ENCODE results near the gene CDK11B.
"Not testable (repeated sequence)": the region's sequence is repeated elsewhere in the genome, so short reads cannot be mapped to it uniquely, and the experiment has no call there.

CDK11B gene

GRCh38 chr1:1662392-1662791 lies 3.6 kb upstream of the CDK11B start:
- DNase-seq (ENCODE audit: low spot score), result not testable (repeated sequence)

GRCh38 chr1:1648265-1648664 lies 10.5 kb downstream of the CDK11B start:
- DNase-seq (ENCODE audit: low spot score), result not testable (repeated sequence)

DNA sequence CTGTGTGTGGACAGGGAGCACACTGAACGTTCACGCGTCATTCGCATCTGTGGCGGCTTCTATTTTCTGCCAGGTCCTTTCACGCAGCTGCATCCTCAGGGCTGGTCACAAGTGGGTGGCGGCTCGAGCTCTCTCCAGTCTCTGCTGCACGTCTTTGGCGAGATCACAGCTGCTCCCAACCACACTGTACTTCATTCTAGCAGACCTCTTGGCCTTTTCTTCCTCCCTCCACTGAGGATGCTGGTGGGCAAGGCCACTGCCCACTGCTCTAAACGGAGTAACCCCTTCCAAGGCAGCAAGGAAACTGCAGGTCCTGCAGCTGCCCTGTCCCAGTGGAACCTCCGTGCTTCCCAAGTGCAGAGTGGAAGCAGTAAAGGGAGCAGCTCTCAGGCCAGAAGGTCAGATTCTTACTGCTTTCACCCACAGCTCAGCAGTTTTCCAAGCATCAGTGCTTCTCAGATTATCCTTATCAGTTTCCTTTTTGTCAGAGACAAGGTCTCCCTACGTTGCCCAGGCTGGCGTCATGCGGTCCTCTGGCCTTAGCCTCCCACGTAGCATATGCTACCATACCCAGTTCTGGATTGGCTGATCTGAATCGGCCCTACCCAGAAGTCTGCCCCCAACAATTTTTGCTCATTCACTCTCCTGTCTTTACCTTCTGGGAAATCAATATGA lies 11.1 kb downstream of the CDK11B start:
- DNase-seq (ENCODE audit: low spot score), result not testable (repeated sequence)

- DNase-seq (ENCODE audit: low spot score), result not testable (repeated sequence)
These were observed 12.5 kb downstream of the CDK11B start for GRCh38 chr1:1646326-1646725.

DNA sequence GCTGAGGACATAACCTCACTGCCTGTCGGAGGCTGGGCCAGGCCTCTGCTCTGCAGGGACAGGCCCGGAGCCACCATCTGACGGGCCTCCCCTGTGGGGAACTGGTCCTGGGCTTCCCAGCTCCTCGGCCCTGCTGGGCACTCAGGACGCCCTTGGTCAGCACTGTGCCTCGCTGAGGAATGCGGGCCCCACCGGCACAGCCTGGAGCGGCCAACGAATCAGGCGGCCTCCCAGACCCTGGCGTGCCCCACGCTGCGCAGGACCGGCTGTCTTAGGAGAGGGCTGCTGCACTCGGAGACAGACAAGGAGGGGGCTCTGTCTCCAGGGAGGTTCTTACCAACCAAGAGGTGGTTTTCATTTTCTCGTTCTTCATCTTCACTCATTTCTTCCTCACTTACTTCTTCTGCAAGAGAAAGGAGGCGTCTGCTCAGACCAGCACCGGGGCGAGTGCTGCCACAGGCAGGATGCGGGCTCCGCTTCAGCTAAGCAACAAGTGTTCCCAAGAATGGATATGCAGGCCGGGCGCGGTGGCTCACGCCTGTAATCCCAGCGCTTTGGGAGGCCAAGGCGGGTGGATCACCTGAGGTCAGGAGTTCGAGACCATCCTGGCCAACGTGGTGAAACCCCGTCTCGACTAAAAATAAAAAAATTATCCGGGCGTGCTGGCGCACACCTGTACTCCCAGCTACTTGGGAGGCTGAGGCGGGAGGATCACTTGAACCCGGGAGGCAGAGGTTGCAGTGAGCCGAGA lies 17.9 kb downstream of the CDK11B start:
- not testable (repeated sequence) for DNase-seq (ENCODE audit: low spot score)

GRCh38 chr1:1640081-1640480 lies 18.7 kb downstream of the CDK11B start:
- DNase-seq (ENCODE audit: low spot score), result not testable (repeated sequence)

DNA sequence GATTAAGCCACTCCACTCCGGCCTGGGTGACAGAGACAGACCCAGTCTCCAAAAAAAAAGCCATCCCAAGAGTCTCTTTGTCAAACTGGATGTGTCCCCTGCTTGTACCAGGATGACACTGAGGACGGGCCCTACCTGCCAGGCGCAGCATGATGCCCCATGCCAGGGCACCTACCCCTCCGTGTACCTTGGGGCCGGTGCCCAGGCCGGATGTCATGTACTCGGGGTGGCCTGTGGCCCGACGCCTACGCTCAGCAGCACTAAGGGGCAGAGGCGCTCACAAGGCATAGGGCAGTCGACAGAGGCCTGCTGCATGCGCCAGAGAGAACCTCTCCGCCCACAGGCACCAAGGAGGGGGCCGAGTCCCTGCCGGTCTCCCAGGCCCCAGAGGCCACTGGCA lies 19.4 kb downstream of the CDK11B start:
- DNase-seq (ENCODE audit: low spot score), result not testable (repeated sequence)

DNA sequence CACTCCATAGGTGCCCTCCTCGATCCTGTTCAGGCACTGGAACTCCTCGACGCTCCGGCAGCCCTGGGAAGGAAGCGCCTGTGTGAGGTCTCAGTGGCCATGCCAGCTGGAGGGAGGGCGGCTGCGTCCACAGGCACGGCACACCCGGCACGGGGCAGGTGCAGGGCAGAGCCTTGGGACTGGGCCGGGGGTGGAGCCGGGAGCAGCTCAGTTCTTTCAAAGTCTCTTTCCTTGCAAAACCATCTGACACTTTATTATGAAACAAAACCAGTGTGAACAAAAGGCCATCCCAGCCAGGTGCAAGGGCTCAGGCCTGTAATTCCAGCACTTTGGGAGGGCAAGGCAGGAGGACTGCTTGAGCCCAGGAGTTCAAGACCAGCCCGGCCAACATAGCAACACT lies 20.3 kb downstream of the CDK11B start:
- DNase-seq (ENCODE audit: low spot score), result not testable (repeated sequence)

DNA sequence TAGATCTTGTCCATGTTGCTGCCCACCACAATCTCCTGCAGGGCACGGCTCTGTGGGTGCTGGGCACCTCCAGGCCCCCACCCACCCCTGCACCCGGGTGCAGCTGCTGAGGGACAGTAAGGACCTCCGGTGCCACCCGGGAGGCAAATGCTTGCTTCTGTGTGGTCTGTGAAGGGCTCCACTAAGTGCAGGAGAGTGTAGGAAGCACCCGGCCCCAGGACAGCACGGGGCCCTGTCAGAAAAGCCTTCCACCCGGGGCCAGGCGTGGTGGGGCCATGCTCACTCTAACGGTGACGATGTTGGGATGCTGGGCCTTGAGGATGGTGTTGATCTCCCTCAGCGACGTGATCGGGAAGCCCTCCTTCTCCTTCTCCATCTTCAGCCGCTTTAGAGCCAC lies 21.3 kb downstream of the CDK11B start:
- not testable (repeated sequence) for DNase-seq (ENCODE audit: low spot score)

DNA sequence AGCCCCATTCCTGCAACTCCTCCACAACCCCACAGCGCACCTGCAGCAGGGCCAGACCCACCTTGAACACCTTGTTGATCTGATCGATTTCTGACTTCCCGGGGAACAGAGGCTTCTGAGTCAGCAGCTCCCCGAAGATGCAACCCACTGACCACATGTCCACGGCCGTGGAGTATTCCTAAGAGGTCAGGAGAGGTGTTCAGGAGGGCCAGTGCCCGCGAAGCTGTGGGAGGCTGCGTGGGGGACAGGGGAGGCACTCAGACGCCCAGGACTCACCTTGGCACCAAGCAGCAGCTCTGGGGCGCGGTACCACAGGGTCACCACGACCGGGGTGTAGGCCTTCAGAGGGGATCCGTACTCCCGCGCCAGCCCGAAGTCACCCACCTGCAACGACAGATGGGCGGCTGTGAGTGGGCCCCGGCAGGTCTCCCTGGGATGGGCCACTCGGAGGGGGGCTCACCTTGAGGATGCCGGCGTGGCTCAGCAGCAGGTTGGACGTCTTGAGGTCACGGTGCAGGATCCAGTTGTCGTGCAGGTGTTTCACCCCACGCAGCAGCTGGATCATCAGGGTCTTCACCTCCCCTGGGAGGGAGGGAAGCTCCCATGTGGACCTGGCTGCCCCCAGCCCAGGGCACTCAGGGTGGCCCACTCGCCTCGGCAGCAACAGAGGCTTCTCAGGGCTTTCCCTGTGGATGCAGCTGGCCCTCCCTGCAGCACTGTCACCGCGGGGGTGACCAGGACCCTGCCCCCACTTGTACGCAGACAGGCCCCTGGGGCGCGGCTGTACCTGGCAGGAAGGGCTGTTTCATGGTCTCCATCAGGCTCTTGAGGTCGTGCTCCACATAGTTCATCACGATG lies 22.0 kb downstream of the CDK11B start:
- DNase-seq (ENCODE audit: low spot score), result not testable (repeated sequence)

GRCh38 chr1:1634613-1635012 lies 24.2 kb downstream of the CDK11B start:
- peak; percentile 42 for DNase-seq (ENCODE audit: low spot score)

DNA sequence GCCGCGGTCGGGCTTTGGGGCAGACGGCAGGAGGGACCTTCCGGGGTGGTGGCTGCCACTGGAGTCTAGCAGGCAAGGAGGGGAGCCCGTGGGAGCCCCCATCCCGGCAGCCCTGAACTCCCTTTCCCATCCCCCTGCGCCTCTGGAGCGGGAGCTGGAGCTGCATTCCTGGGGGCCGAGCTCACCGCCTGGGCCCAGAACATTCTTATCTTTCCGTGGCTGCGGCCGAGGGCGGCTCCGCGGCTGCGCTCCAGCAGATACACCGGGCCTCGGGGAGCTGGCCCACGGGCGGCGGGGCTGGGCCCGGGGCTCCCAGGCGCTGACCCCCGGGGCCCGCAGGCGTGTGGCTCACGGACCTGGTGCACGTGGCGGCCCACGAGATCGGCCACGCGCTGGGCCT lies 25.4 kb downstream of the CDK11B start:
- DNase-seq (ENCODE audit: low spot score), result not testable (repeated sequence)

- DNase-seq (ENCODE audit: low spot score), result peak; percentile 69
These were observed 26.9 kb downstream of the CDK11B start, which contains the start of gene MMP23B for GRCh38 chr1:1631782-1632420. Gene MMP23B, plus strand, starts transcription at chr1:1632173. Its CDS starts 46 bp downstream, at chr1:1632219.

DNA sequence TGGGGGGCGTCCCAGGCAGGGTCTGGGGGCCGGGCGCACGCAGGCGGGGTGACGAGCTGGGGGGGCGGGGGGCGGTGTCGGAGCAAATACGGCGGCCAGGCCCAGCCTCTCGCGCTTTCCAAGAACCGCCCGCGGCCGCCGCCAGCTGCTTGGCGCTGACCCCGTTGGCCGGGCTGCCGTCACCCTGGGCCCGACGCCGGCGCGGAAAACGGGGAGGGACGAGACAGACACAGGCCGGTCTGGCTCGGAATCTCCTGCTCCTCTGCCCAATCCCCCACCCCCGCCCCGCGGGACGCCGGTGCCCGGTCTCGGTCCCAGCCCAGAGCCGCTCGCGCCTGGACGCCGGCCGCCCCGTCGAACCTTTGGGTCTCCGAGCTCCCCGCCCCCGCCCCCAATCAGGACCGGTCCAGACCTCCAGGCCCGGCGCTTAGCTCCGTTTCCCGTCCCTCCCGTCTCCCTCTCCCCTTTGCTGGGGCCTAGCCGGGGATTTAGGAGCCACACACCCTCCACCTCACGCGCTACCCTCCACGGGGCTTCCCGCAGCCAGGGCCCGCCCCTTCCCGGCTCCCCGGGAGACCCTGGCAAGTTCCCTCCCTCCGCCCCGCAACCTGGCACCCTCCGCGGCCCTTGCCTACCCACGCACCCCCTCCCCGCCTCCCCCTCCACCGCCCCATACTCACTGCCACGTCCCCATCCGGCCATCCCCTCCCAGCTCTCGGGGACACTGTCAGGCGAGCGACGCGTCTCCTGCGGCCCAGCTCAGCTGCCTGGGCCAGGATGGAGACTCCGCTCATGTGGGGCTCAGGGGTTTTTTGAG lies 27.6 kb downstream of the CDK11B start:
- DNase-seq (ENCODE audit: low spot score), result peak; percentile 66

DNA sequence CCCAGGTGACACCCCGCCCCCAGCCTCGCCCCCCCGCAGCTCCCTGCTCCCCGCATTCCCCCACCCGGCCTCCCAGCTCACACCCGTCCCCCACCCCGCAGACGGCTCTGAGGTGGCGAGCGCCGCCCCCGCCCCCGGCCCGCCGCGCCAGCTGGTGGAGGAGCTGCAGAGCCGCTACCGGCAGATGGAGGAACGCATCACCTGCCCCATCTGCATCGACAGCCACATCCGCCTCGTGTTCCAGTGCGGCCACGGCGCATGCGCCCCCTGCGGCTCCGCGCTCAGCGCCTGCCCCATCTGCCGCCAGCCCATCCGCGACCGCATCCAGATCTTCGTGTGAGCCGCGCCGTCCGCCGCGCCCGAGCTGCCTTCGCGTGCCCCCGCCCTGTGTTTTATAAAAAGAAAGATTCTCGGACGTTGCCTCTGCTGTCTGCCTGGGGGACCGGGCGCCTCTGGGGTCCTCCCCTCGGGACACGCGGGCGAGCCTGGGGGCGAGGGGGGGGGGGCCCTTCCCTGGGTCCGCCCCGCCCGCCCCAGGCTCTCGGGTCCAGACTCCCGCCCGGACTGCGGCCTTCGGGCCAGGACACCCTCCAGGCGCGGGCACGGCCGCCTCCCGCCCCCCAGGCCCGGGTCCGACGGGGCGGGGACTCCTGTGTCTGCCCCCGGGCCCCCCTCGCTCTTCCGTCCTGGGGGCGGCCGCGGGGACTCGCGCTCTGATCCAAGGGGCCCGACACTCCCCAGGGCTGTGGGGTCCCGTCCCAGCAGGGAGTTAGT lies 28.4 kb downstream of the CDK11B start:
- DNase-seq (ENCODE audit: low spot score), result peak; percentile 85

GRCh38 chr1:1629430-1630190 lies 29.2 kb downstream of the CDK11B start:
- DNase-seq (ENCODE audit: low spot score), result peak; percentile 45

DNA sequence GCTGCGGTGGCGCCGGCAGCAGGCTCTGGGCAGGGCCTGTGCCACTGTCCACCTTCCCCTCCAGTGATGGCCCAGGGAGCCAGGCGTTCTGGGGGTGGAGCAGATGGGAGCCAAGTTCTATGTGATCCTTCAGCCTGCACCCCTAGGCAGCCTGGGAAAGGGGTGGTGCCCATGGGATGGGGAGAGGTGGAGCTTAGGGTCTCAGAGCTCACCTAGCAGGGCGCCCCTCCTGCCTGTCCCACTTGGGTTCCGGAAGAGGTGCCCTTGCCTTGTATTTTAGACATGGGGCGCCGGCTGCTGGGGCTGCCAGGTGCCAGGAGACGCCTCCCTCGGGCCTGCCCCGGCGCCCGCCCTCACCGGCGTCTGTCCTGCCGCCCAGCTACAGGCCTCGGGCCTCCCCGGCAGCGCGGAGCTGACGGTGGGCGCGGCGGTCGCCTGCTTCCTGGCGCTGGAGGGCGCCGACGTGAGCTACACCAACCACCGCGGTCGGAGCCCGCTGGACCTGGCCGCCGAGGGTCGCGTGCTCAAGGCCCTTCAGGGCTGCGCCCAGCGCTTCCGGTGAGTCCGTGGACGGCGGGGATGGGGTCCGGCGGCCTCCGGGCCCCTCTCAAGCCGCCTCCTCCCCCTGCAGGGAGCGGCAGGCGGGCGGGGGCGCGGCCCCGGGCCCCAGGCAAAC lies 29.9 kb downstream of the CDK11B start:
- peak; percentile 62 for DNase-seq (ENCODE audit: low spot score)

- peak; percentile 50 for DNase-seq (ENCODE audit: low spot score)
These were observed 30.7 kb downstream of the CDK11B start for GRCh38 chr1:1627829-1628753.
